Measurements from ENCODE around the gene MYADML2. TPM values are rescaled to one million over a fixed set of nuclear protein-coding genes. Genes with fewer than 3 reads are reported as not detected.

Gene MYADML2
- total RNA-seq, 2 experiments from 2014 or later: not detected

GRCh38 chr17:81968850-81969812, 22.1 kb upstream of the MYADML2 start:
- ChIA-PET CTCF (interaction anchor here (1.0 to 2.5 kb wide), 3 partner anchors 10 to 69 kb away, joined by 3 to 17 read pairs (median 9); partner anchors contain the start of gene DCXR), POLR2A (no interaction called here)
- Mint-ChIP-seq H3K9me3 (peaks cover 5% of the 10 kb centered on the region), H3K4me3 (no peak overlapping the region), H3K36me3 (ENCODE audit: low read depth) (no peaks in the 10 kb centered on the region), H3K4me1 (peaks cover 16% of the 10 kb centered on the region), H3K27me3 (peaks cover 10% of the 10 kb centered on the region), H3K27ac (peak overlapping the region; percentile 72)
- DNase-seq: no peak

GRCh38 chr17:81968396-81968745, 21.3 kb upstream of the MYADML2 start:
- H3K36me3 Mint-ChIP-seq (ENCODE audit: low read depth): no peaks in the 10 kb centered on the region
- ChIA-PET POLR2A (no interaction called here), CTCF (interaction anchor here (0.7 to 2.5 kb wide), 6 partner anchors 8 to 138 kb away, joined by 3 to 17 read pairs (median 6); partner anchors contain the start of genes ASPSCR1 and DCXR)
- H3K27ac Mint-ChIP-seq: peak overlapping the region; percentile 72
- H3K9me3 Mint-ChIP-seq: peaks cover 4% of the 10 kb centered on the region
- no peak for DNase-seq
- H3K4me3 Mint-ChIP-seq: no peak overlapping the region
- H3K4me1 Mint-ChIP-seq: peaks cover 16% of the 10 kb centered on the region
- H3K27me3 Mint-ChIP-seq: peaks cover 18% of the 10 kb centered on the region

DNA sequence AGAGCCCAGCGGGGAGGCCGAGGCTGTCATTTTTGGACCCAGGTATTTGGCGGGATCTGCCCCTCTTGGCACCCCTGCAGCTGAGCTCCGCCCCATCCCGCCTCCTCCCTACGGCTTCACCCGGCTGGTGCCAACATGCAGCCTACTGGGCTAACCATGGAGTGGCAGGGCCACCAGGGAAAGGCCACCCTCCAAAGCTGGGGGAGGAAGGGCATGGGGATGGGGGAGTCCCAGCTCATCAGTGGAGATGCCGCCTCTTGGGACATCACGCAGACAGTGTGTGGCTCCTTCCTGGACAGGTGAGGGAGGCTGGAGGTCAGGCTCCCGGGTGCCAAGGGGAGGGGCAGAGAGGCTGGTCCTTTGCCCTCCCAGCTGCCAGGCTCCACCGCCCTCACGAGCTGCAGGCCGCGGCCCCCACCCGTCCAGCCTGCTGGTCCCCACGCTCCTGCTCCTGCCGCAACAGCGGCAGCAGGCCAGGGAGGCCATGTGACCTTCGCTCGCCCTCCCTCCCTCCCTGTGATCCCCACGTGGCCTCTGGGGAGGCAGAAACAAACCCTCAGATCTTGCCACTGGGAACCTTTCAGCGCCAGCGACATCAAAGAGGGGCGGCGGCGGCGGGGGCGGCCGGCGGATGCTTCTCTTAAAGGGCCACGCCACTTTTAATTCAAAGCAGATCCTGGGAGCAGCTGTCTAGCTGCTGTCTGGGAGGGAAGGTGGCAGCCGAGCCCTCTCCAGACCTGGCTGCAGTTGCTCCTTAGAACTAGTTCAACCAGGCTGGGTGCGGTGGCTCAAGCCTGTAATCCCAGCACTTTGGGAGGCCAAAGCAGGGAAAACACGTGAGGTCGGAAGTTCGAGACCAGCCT, 20.7 kb upstream of the MYADML2 start:
- Mint-ChIP-seq H3K27ac (peak overlapping the region; percentile 82), H3K36me3 (ENCODE audit: low read depth) (no peaks in the 10 kb centered on the region), H3K9me3 (peaks cover 4% of the 10 kb centered on the region), H3K4me3 (peak overlapping the region; percentile 49), H3K27me3 (peaks cover 24% of the 10 kb centered on the region), H3K4me1 (peaks cover 16% of the 10 kb centered on the region)
- ChIA-PET CTCF (interaction anchor here (0.7 to 2.5 kb wide), 8 partner anchors 8 to 138 kb away, joined by 3 to 17 read pairs (median 6); partner anchors contain the start of genes ASPSCR1 and DCXR), POLR2A (interaction anchor here (0.6 kb wide), 1 partner anchor 624 kb away, joined by 4 read pairs; no protein-coding TSS in a partner anchor)
- DNase-seq: peak; percentile 94

DNA sequence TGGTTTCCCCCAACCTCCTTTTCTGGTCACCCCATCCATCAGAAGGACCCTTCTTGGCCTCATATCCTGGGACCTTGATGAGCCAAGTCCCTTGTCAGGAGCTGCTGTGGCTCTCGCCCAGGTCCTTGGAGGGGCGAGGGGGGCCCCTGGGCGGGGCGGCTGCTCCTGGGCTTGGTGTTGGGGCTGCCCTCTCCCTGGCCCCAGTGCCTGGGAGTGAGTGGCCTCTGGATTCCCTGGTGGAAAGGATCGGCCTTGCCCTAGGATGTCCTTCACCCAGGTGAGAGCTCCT, 20.2 kb upstream of the MYADML2 start:
- ChIA-PET CTCF (interaction anchor here (1.0 to 2.5 kb wide), 7 partner anchors 8 to 96 kb away, joined by 3 to 17 read pairs (median 6); partner anchors contain the start of genes ASPSCR1 and DCXR), POLR2A (interaction anchor here (0.6 kb wide), 1 partner anchor 624 kb away, joined by 4 read pairs; no protein-coding TSS in a partner anchor)
- no peak overlapping the region for H3K27ac Mint-ChIP-seq
- H3K4me1 Mint-ChIP-seq: peaks cover 16% of the 10 kb centered on the region
- DNase-seq: no peak
- H3K27me3 Mint-ChIP-seq: peaks cover 27% of the 10 kb centered on the region
- peak overlapping the region; percentile 49 for H3K4me3 Mint-ChIP-seq
- no peaks in the 10 kb centered on the region for H3K9me3 Mint-ChIP-seq
- no peaks in the 10 kb centered on the region for H3K36me3 Mint-ChIP-seq (ENCODE audit: low read depth)

- Mint-ChIP-seq H3K36me3 (ENCODE audit: low read depth) (no peaks in the 10 kb centered on the region), H3K27ac (no peak overlapping the region), H3K9me3 (no peaks in the 10 kb centered on the region), H3K27me3 (peaks cover 29% of the 10 kb centered on the region), H3K4me1 (peaks cover 16% of the 10 kb centered on the region), H3K4me3 (no peak overlapping the region)
- no peak for DNase-seq
- POLR2A ChIA-PET: no interaction called here
- CTCF ChIA-PET: interaction anchor here (1.0 to 2.4 kb wide), 4 partner anchors 10 to 97 kb away, joined by 3 to 6 read pairs (median 4); partner anchors contain the start of genes ASPSCR1 and DCXR
These were observed 19.6 kb upstream of the MYADML2 start for GRCh38 chr17:81966343-81967243.

GRCh38 chr17:81964081-81964849, 17.2 kb upstream of the MYADML2 start:
- Mint-ChIP-seq H3K4me1 (peaks cover 16% of the 10 kb centered on the region), H3K36me3 (ENCODE audit: low read depth) (no peaks in the 10 kb centered on the region), H3K9me3 (no peaks in the 10 kb centered on the region), H3K27me3 (peaks cover 31% of the 10 kb centered on the region), H3K4me3 (no peak overlapping the region), H3K27ac (no peak overlapping the region)
- POLR2A ChIA-PET: no interaction called here
- CTCF ChIA-PET: no interaction called here
- no peak for DNase-seq

DNA sequence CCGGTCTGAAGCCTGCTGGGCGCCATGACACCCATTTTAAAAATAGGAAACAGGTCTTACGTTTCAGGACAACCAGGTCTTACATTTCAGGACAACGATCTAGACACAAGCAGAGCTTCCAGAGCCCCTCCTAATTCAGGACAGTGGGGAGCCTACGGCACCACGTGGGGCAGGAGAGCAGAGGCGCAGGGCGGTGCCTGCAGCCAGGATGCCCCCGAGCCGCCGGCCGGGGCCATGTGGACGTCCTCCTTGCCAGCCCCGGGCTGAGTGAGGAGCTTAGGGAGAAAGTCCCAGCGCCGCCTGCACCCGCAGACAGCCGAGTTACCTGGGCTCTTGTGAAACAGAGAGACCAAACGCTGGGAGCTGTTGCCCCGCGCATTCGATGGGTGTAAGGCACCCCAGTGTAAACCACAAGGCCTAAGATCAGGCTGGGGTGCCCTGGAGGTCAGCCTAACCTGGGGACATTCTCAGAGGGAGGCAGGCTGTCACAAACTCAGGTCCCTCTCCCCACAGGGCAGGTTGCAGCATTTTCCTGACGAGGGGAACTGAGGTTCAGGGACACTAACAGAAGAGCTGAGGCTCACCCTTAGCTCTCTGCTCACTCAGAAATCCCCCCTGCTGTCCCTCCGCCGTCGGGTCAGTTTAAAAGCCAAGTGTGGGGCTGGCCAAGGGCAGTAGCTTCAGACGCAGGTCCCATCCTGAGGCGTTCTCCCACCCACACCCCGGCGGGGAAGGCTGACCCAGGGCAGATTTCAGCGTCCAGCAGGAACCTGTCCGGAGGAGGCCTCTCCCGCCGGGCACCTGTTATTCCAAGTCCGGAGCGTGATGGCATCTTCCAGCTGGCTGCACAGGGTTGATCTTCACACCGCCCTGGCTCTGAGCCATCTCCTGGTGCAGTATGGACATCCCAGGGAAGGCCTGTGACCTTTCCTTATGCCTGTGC, 15.7 kb upstream of the MYADML2 start:
- DNase-seq: no peak
- no peak overlapping the region for H3K27ac Mint-ChIP-seq
- no peaks in the 10 kb centered on the region for H3K36me3 Mint-ChIP-seq (ENCODE audit: low read depth)
- peaks cover 7% of the 10 kb centered on the region for H3K4me1 Mint-ChIP-seq
- POLR2A ChIA-PET: no interaction called here
- no peak overlapping the region for H3K4me3 Mint-ChIP-seq
- CTCF ChIA-PET: interaction anchor here (0.6 to 0.8 kb wide), 3 partner anchors 8 to 40 kb away, joined by 3 to 4 read pairs (median 4); no protein-coding TSS in a partner anchor
- H3K27me3 Mint-ChIP-seq: peaks cover 43% of the 10 kb centered on the region
- H3K9me3 Mint-ChIP-seq: no peaks in the 10 kb centered on the region

DNA sequence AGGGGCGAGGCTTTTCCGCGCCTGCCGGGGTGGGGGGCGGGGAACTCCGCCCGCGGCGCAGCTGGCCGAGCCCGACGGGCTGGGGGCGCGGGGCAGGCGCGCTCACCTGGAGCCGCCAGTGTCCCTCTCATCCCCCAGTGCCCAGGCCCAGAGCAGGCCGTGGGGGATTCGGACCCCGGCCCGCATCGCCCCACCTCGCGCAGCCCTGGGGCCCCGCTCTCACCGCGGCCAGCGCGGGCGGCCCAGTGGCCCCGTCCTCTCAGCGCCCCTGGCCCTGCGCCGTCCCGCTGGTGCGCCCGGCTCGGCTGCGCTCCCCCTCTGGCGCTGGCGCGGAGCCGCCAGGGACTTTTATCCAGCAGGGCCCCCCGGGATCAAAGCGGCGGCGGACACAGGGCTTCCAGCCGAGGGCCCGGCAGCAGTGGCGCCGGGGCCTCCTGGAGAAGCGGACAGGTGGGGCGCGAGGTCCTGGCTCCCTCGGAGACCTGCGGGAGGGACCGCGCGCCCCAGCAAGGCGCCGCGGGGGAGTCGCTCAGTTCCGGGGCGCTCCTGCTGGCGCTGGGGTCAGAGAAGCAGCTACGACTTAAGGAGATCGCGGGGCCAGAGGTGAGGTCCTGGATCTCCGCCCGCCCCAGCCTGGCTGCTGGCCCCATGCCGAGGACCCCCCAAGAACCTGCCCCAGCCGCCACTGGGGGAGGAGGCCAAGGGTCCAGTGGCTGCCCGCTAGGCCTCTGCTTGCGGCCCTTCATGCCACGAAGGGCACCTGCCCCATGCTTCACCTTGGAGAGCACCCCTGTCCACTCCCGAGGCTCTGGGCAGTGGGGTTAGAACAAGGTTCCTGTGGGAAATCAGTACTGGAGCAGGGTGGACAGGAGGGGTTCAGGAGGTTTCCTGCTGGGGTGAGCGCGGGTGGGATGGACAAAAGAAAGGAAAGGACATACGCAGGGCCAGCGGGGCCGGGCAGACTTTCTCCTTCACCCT, 14.8 kb upstream of the MYADML2 start:
- ChIA-PET CTCF (interaction anchor here (0.6 to 2.5 kb wide), 4 partner anchors 12 to 732 kb away, joined by 3 to 21 read pairs (median 12); partner anchors contain the start of gene PYCR1), POLR2A (no interaction called here)
- H3K4me1 Mint-ChIP-seq: peaks cover 4% of the 10 kb centered on the region
- H3K4me3 Mint-ChIP-seq: no peak overlapping the region
- H3K36me3 Mint-ChIP-seq (ENCODE audit: low read depth): no peaks in the 10 kb centered on the region
- no peaks in the 10 kb centered on the region for H3K9me3 Mint-ChIP-seq
- no peak for DNase-seq
- no peak overlapping the region for H3K27ac Mint-ChIP-seq
- H3K27me3 Mint-ChIP-seq: peaks cover 43% of the 10 kb centered on the region

- no peaks in the 10 kb centered on the region for H3K9me3 Mint-ChIP-seq
- no peaks in the 10 kb centered on the region for H3K36me3 Mint-ChIP-seq (ENCODE audit: low read depth)
- POLR2A ChIA-PET: no interaction called here
- peaks cover 43% of the 10 kb centered on the region for H3K27me3 Mint-ChIP-seq
- H3K4me3 Mint-ChIP-seq: no peak within 1 kb of the TSS
- DNase-seq: no peak
- H3K27ac Mint-ChIP-seq: no peak within 1 kb of the TSS
- peaks cover 4% of the 10 kb centered on the region for H3K4me1 Mint-ChIP-seq
- CTCF ChIA-PET: interaction anchor here (0.6 to 2.5 kb wide), 11 partner anchors 11 to 733 kb away, joined by 3 to 66 read pairs (median 9); partner anchors contain the start of genes CENPX, LRRC45, MAFG and PYCR1
These were observed 14.1 kb upstream of the MYADML2 start, which contains the start of gene NOTUM for GRCh38 chr17:81961087-81961511. NOTUM (minus strand) TSS chr17:81961187; CDS start chr17:81960909, 278 bp downstream.
